Fibroblast of lung (primary cell): ENCODE measurements around the gene DDOST. TPM values are rescaled to one million over a fixed set of nuclear protein-coding genes. Genes with fewer than 3 reads are reported as not detected.

ENCODE experiments used
- DNase-seq, 2 donors: peaks; one replicate each; pipeline versions ENCODE4 v3.0.0 to v3.0.0-alpha.2; 2010; ENCODE audit warnings: low read depth in 2 of 2
- H2AFZ ChIP-seq: 2 replicates; pipeline ENCODE4 v1.5.1; 2012; ENCODE audit warnings: low read length, control low read depth, inconsistent platforms
- H3K27ac ChIP-seq: 2 replicates; pipeline ENCODE4 v1.5.1; 2011; ENCODE audit warnings: low read length, control low read depth; ENCODE audit not compliant: insufficient read depth
- H3K27me3 ChIP-seq: 2 replicates; pipeline ENCODE4 v1.5.1; 2011; ENCODE audit warnings: mild to moderate bottlenecking, low read length; ENCODE audit not compliant: control insufficient read depth, insufficient read depth
- H3K36me3 ChIP-seq: 2 replicates; pipeline ENCODE4 v1.5.1; 2011; ENCODE audit warnings: low read length; ENCODE audit not compliant: control insufficient read depth, insufficient read depth
- H3K4me1 ChIP-seq: 2 replicates; pipeline ENCODE4 v1.5.1; 2011; ENCODE audit warnings: low read length; ENCODE audit not compliant: control insufficient read depth, insufficient read depth; ENCODE audit errors: extremely low read depth
- H3K4me2 ChIP-seq: 2 replicates; pipeline ENCODE4 v1.5.1; 2011; ENCODE audit warnings: low read length, control low read depth; ENCODE audit not compliant: insufficient read depth; ENCODE audit errors: extremely low read depth
- H3K4me3 ChIP-seq, 4 experiments: fragments of 200-600 bp in 1 of 4; sonication (generic) in 1 of 4; replicated peaks in 1 of 4; 2 replicates each; pipeline ENCODE4 v1.5.1; 2011 to 2016; ENCODE audit warnings: low read length in 4 of 4, low read depth in 3 of 4, mild to moderate bottlenecking in 3 of 4, control low read depth in 2 of 4, inconsistent platforms in 1 of 4, mixed read lengths in 1 of 4; ENCODE audit not compliant: insufficient read depth in 1 of 4; ENCODE audit errors: control extremely low read depth in 1 of 4
- H3K79me2 ChIP-seq: 2 replicates; pipeline ENCODE4 v1.5.1; 2012; ENCODE audit warnings: mild to moderate bottlenecking, low read length, inconsistent platforms; ENCODE audit not compliant: control insufficient read depth, insufficient read depth
- H3K9ac ChIP-seq: 2 replicates; pipeline ENCODE4 v1.5.1; 2011; ENCODE audit warnings: mild to moderate bottlenecking, low read length, control low read depth; ENCODE audit not compliant: insufficient read depth
- H3K9me3 ChIP-seq: 2 replicates; pipeline ENCODE4 v1.5.1; 2012; ENCODE audit warnings: low read depth, low read length; ENCODE audit not compliant: control insufficient read depth, insufficient read depth
- H4K20me1 ChIP-seq: 2 replicates; pipeline ENCODE4 v1.5.1; 2011; ENCODE audit warnings: low read length; ENCODE audit not compliant: control insufficient read depth, insufficient read depth; ENCODE audit errors: extremely low read depth
- CTCF ChIP-seq, 2 donors: IDR thresholded peaks in 1 of 2; conservative IDR thresholded peaks in 1 of 2; 1 replicate in 1 of 2; 2 replicates in 1 of 2; pipeline ENCODE4 v1.5.1; 2011 to 2012; ENCODE audit warnings: low read length in 2 of 2, control low read depth in 1 of 2, inconsistent platforms in 1 of 2, low read depth in 1 of 2, mild to moderate bottlenecking in 1 of 2
- EZH2 ChIP-seq: IDR thresholded peaks from 2 replicates; pipeline ENCODE4 v1.5.1; 2012; ENCODE audit warnings: low read length, control low read depth, mild to moderate bottlenecking; ENCODE audit errors: missing control alignments
- polyA plus RNA-seq, 2 donors: library from polyadenylated mRNA; depleted of rRNA in 1 of 2; stranded (reverse) in 1 of 2; unstranded in 1 of 2; fragments of >200 nt; gene quantifications; 2 replicates each; pipeline ENCODE4 v1.2.1, GENCODE V29; 2011 to 2012; ENCODE audit warnings: missing spikeins in 1 of 2
- total RNA-seq: library from RNA; depleted of rRNA; stranded (reverse); fragments of >200 nt; gene quantifications from 2 replicates; pipeline ENCODE4 v1.2.1, GENCODE V29; 2014

Gene DDOST
- total and polyA plus RNA-seq, 2 donors (not counting 1 experiment from before 2014, with no cell fraction given): 319 to 372 TPM

- Histone ChIP-seq H3K9ac (no peak overlapping the region), H3K4me2 (no peak overlapping the region), H4K20me1 (no peaks in the 10 kb centered on the region), H2AFZ (no peak overlapping the region), H3K9me3 (no peaks in the 10 kb centered on the region), H3K27ac (no peak overlapping the region), H3K4me3 (no peak overlapping the region), H3K36me3 (no peaks in the 10 kb centered on the region), H3K27me3 (no peaks in the 10 kb centered on the region), H3K4me1 (peaks cover 5% of the 10 kb centered on the region), H3K79me2 (no peaks in the 10 kb centered on the region)
- DNase-seq: no peak
- TF ChIP-seq EZH2: no peak
- no peak for TF ChIP-seq CTCF (conservative IDR thresholded peaks at IDR 0.05 in 1 of 2, IDR thresholded peaks at IDR 0.05 in 1 of 2; ENCODE audit: low read depth in 1 of 2, low read length in 2 of 2)
Measured at GRCh38 chr1:20703124-20703756, 42.1 kb upstream of the DDOST start.

GRCh38 chr1:20702416-20702815, 41.2 kb upstream of the DDOST start:
- Histone ChIP-seq H3K79me2 (no peaks in the 10 kb centered on the region), H3K9ac (no peak overlapping the region), H3K9me3 (no peaks in the 10 kb centered on the region), H3K27ac (no peak overlapping the region), H3K4me3 (no peak overlapping the region), H4K20me1 (no peaks in the 10 kb centered on the region), H3K27me3 (no peaks in the 10 kb centered on the region), H3K4me1 (peaks cover 13% of the 10 kb centered on the region), H3K36me3 (no peaks in the 10 kb centered on the region), H3K4me2 (no peak overlapping the region), H2AFZ (no peak overlapping the region)
- TF ChIP-seq EZH2: no peak
- peak; percentile 38 to 48 for TF ChIP-seq CTCF (conservative IDR thresholded peaks at IDR 0.05 in 1 of 2, IDR thresholded peaks at IDR 0.05 in 1 of 2; ENCODE audit: low read depth in 1 of 2, low read length in 2 of 2)
- DNase-seq: peak in 1 of 2 donors; percentile 21

GRCh38 chr1:20701847-20702246, 40.7 kb upstream of the DDOST start:
- H3K79me2 ChIP-seq: no peaks in the 10 kb centered on the region
- H3K9me3 ChIP-seq: no peaks in the 10 kb centered on the region
- H3K4me3 ChIP-seq: no peak overlapping the region
- no peak overlapping the region for H3K9ac ChIP-seq
- H3K27me3 ChIP-seq: no peaks in the 10 kb centered on the region
- H3K27ac ChIP-seq: no peak overlapping the region
- no peaks in the 10 kb centered on the region for H4K20me1 ChIP-seq
- no peaks in the 10 kb centered on the region for H3K36me3 ChIP-seq
- DNase-seq: no peak
- peaks cover 17% of the 10 kb centered on the region for H3K4me1 ChIP-seq
- no peak overlapping the region for H3K4me2 ChIP-seq
- H2AFZ ChIP-seq: no peak overlapping the region
- TF ChIP-seq CTCF (conservative IDR thresholded peaks at IDR 0.05 in 1 of 2, IDR thresholded peaks at IDR 0.05 in 1 of 2; ENCODE audit: low read depth in 1 of 2, low read length in 2 of 2) (no peak), EZH2 (no peak)
